CD4-positive, alpha-beta T cell treated with Interleukin-4 for 4 hours (primary cell): ENCODE measurements around the gene UMAD1.

ENCODE experiments used
- DNase-seq: peaks from one replicate; pipeline ENCODE4 v3.0.0-alpha.2; 2020

Gene UMAD1

GRCh38 chr7:7907306-7907705 is 266.8 kb downstream of the UMAD1 start:
- no peak for DNase-seq

GRCh38 chr7:7908622-7909145 is 268.1 kb downstream of the UMAD1 start:
- DNase-seq, result no peak

GRCh38 chr7:7909376-7909775 is 268.8 kb downstream of the UMAD1 start:
- DNase-seq, result no peak

DNA sequence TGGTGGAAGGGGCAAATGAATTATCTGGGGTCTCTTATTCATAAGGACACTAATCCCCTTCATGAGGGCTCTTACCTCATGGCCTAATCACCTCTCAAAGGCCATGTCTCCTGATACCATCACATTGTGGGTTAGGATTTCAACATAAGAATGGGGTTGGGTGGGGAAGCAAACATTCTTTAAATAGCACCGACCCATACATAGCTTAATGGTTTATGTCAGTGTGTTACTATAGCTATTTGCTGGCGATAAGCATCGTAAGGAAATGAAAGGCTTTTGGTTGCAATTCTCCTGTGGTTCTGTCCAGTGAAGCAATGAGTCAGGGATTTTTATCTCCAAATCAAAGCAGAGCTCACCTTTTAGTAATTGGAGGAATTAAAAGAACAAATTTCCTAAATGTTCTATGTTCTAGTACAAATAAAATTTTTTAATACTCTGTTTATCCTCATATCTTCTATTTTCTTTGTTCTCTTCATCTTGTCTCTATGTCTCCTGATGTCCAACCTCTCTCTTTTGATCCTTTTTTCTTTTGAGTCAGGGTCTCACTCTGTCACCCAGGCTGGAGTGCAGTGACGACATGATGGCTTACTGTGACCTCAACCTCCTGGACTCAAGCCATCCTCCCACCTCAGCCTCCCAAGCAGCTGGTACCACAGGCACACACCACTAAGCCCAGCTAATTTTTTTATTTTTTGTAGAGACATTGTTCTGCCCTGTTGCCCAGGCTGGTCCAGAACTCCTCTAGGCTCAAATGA is 271.0 kb downstream of the UMAD1 start:
- no peak for DNase-seq

- DNase-seq, result no peak
These were observed 272.4 kb downstream of the UMAD1 start for GRCh38 chr7:7912937-7913336.

GRCh38 chr7:7913504-7913903 is 273.0 kb downstream of the UMAD1 start:
- DNase-seq, result no peak

DNA sequence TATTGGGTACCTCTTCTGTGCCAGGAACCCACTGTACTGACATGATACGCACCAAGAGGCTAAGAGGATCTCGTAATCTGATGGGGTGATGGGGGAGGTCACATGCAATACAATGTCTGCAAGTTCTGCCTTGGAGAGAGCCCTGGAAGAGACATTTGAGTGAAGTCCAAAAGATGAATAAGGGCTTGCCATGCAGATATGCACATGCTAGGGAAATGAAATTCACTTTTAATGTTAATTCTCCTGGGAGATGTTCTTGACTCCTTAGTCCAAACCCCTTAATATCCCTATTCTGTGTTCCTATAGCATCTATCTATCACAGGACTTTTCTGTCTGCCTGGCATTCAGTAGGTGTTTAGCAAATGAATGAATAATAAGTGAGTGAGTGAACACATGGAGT is 274.0 kb downstream of the UMAD1 start:
- DNase-seq, result no peak

GRCh38 chr7:7916064-7916463 is 275.5 kb downstream of the UMAD1 start:
- no peak for DNase-seq

DNA sequence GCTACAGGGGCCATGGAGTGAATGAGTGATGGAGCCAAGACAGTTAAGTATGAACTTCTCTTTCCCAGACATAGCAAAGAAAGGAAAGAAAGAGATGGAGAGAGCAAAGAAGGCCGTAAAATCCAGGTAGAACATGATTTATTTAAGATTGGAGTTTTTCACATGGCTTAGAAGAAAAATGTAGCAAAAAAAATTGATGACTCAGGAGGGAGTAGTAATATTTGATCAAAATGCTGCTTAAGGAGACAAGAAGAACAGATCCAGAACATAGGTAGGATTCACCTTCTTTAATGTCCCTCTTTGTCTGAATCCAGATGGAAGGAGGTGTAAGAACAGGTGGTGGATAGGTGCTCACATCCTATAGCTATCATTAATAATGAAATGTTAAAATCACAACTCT is 277.0 kb downstream of the UMAD1 start:
- DNase-seq, result no peak

GRCh38 chr7:7918736-7919448 is 278.3 kb downstream of the UMAD1 start:
- DNase-seq, result no peak

- no peak for DNase-seq
These were observed 278.9 kb downstream of the UMAD1 start for GRCh38 chr7:7919449-7919945.

DNA sequence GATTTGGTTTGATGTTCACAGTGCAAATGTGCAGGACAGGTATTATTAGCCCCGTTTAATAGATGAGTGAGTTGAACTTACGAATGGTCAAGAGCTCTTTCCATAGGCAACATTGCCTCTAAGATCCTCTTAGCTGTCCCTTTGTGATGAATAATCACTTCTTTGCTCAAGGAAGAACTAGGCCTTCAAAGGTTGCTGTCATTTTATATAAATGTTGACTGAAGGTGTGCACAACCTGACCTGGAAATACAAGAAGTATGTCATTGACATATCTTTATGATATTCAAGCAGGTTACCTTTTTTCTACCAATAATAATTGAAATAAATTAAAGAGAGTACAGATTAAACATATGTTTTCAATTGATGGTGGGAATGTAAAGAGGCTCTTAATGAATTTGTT is 279.5 kb downstream of the UMAD1 start:
- DNase-seq, result no peak

- peak; percentile 61 for DNase-seq
These were observed 279.9 kb downstream of the UMAD1 start for GRCh38 chr7:7920481-7920880.

DNA sequence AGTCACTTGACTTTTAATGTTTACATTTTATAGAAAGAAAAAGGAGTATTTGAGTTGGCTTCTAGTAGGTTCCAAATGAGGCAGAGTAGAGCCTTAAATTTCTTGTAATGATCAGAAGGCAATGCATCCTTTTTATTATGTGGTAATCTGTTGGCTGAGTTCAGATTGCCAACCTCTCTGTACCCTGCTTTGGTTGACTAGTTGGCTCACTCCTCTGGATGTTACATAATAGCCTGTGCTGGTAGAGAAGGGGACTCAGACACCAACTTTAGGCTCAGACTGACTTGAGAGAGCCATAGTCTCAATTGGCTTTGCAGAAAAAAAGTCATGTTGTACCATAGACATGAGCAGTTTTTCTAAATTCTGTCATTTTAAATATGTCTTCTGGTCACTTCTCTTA is 281.3 kb downstream of the UMAD1 start:
- no peak for DNase-seq

DNA sequence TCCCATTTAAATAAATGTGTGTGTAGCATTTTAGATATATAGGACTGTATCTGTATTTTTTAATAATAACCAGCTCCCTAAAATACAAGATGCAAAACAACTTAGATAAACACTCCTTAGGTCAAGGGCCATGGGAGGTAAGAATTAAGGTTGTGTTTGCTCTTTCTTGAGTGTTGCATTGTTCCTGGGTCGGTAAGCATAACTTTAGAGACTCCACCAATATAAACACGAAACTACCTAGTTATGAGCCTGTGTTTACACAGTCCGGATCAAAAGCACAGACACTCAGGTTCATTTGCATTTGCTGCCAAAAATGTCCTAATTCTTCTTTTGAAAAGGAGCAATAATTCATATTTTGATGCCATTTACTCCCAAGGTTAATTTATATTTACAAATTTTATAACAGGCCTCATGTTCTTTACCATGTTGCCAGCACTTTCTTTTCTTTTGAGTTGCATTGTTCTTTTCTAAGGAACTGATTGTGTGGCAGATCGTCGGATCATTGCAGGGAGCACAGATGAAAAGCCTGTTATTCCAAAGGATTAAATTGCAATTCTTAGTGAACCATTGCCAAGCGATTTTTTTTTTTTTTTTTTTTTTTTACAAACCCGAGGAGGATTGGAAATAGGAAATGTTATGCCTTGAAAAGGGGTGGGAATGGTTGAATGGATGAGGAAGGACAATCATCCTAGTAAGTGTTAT is 282.3 kb downstream of the UMAD1 start:
- DNase-seq, result no peak

DNA sequence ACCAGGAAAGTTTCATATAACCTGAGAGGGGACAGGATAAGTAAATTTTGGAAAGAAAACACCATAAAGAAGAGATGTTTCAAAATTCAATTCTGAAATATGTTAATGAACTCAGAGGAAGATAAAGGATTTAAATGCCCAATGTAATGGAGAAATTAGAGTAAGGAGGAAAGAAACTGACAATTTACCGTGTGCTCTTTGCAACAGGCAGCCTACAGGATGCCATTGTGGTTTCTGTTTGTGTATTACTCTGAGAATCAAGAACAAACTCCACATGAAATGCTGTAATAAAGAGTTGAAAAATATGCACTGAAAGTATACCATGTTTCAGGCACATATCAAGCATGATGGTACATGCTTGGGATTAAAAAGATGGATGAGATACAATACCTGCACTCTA is 283.3 kb downstream of the UMAD1 start:
- no peak for DNase-seq

DNA sequence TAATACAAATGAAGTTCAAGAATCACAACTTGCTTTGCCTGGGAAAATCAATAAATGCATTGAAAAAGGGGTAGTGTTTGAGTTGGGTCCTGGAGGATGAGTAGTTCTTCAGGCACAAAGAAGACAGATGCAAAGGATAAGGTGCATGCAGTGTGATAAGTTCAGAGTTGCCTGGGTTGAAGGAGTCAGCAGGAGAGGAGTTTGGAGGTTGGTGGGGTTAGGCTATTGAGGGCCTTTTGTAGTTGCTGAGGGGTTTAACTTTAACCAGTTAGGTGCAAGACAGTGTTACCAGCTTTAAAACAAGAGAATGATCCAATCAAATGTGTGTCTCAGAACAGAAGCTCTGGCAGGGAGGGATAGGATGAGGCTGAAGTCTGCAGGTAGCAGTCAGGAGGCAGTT is 283.8 kb downstream of the UMAD1 start:
- no peak for DNase-seq
